GM23248 (cell line): ENCODE data around the gene ASAP2.

ENCODE experiments used
- EZH2 ChIP-seq: fragments of 200-600 bp; sonication (generic); IDR thresholded peaks from 2 replicates; pipeline ENCODE4 v1.6.1; 2018; ENCODE audit warnings: antibody characterized with exemption, mild to moderate bottlenecking; ENCODE audit not compliant: insufficient read depth, poor library complexity, severe bottlenecking
- EZH2phosphoT487 ChIP-seq: fragments of 200-600 bp; sonication (generic); IDR thresholded peaks from 2 replicates; pipeline ENCODE4 v1.6.1; 2018; ENCODE audit warnings: antibody characterized with exemption, moderate library complexity, mild to moderate bottlenecking, low read depth; ENCODE audit not compliant: insufficient read depth

DNA sequence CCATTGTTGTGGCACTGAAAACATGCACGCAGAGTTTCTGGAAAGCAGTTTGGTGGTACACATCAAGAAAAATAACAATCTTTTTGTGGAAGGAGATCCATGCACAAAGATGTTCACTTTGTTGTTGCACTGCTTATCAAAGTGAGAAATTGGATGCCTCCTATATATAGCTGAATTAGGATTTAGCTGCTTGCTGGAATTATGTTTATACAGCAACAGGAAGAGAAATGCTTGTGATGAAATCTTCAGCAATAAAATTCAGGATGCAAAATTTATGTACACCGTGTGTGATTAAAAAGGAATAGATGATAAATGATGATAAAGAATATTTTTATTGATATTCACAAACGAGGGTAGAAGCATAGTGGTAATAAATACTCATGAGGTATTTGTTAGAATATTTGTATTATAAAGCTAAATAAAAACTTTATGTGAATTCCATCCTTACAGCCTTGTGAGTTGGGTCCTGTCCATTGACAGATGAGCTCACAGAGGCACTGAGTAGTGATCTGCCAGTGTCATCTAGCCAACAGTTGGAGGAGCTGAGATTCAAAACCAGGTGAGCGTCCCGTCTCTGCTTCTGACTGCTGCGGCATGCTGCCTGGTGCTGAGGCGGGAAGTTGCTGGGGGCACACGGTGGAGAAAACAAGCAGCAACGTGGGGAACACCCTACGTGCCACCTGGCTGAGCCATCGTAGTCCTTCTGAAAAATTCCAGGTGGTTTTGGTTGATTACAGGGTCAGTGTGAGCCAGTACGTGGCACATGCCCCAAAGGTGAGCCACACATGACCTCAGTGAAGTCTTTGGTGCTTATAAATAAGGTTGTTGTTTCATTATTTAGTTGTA lies 80.2 kb downstream of the ASAP2 start:
- TF ChIP-seq EZH2 = no peak
- no peak for TF ChIP-seq EZH2phosphoT487
